ENCODE measurements around the gene SLC25A33.

The SLC25A33 gene

GRCh38 chr1:9628541-9629444 is 89.5 kb downstream of the SLC25A33 start:
- peak; percentile 68 for DNase-seq

GRCh38 chr1:9629445-9630201 is 90.4 kb downstream of the SLC25A33 start:
- peak; percentile 74 for DNase-seq

- peak; percentile 5 for DNase-seq
These were observed 91.3 kb downstream of the SLC25A33 start for GRCh38 chr1:9630331-9631111.

- DNase-seq = no peak
These were observed 92.3 kb downstream of the SLC25A33 start for GRCh38 chr1:9631613-9632012.

GRCh38 chr1:9633493-9633892 is 94.2 kb downstream of the SLC25A33 start:
- DNase-seq = no peak

- no peak for DNase-seq
These were observed 95.3 kb downstream of the SLC25A33 start for GRCh38 chr1:9634582-9634981.
